SK-N-MC (cell line): ENCODE data around the gene NDUFAF8.

Experiments
- EZH2 ChIP-seq: fragments of 200-600 bp; sonication (generic); IDR thresholded peaks from one replicate; pipeline ENCODE4 v1.6.1; 2017; ENCODE audit warnings: antibody characterized with exemption
- POLR2AphosphoS5 ChIP-seq: IDR thresholded peaks from 2 replicates; pipeline ENCODE4 v1.6.1; 2012; ENCODE audit warnings: mild to moderate bottlenecking, low read depth, low read length, borderline replicate concordance

GRCh38 chr17:81242421-81243332, 3.6 kb downstream of the NDUFAF8 start:
- no peak for TF ChIP-seq POLR2AphosphoS5
- no peak for TF ChIP-seq EZH2
